Brain microvascular endothelial cell (primary cell): Measurements from ENCODE around the gene GPR162.

ENCODE experiments used
- DNase-seq: peaks from one replicate; pipeline ENCODE4 v3.0.0-alpha.2; 2020
- H3K27ac ChIP-seq: fragments of 250-450 bp; sonication (Bioruptor Pico); 2 replicates; pipeline ENCODE4 v1.5.1; 2020; ENCODE audit warnings: mild to moderate bottlenecking, moderate library complexity
- H3K27me3 ChIP-seq: fragments of 250-450 bp; sonication (Bioruptor Pico); replicated peaks from 2 replicates; pipeline ENCODE4 v1.5.1; 2020; ENCODE audit warnings: mild to moderate bottlenecking
- H3K36me3 ChIP-seq: fragments of 250-450 bp; sonication (Bioruptor Pico); replicated peaks from 2 replicates; pipeline ENCODE4 v1.5.1; 2020; ENCODE audit warnings: mild to moderate bottlenecking
- H3K4me3 ChIP-seq: 2 replicates; pipeline ENCODE4 v1.5.1; 2011; ENCODE audit warnings: low read depth, mild to moderate bottlenecking, control low read depth, low read length, moderate library complexity
- CTCF ChIP-seq: IDR thresholded peaks from 2 replicates; pipeline ENCODE4 v1.5.1; 2011; ENCODE audit warnings: low read depth, mild to moderate bottlenecking, moderate library complexity, low read length, control low read depth, inconsistent platforms; ENCODE audit errors: missing control alignments
- in situ Hi-C: cut with HindIII; loops from 2 replicates; pipeline ENCODE4 v1.10.0; 2017; ENCODE audit warnings: low sequenced_read_pairs, low pct_ligation_motif_present

Gene GPR162

GRCh38 chr12:6821591-6822425 lies at the start of gene GPR162:
Gene GPR162, plus strand, starts transcription at chr12:6821821. Its CDS starts 2,078 bp downstream, at chr12:6823899.
- Histone ChIP-seq H3K27me3 (no peaks in the 10 kb centered on the region), H3K27ac (no peak within 1 kb of the TSS)
- in situ Hi-C loops: no loop called here

DNA sequence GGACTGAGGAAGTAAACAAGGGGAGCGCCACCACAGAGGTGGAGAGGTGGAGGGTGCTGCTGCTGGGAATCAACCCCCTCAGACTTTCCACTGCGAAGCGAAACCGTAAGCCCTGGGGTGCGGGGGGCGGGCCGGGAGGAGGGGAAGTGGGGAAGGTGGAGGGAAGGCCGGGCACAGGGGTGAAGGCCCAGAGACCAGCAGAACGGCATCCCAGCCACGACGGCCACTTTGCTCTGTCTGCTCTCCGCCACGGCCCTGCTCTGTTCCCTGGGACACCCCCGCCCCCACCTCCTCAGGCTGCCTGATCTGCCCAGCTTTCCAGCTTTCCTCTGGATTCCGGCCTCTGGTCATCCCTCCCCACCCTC lies 49.3 kb upstream of the GPR162 start, which contains the start of gene LAG3:
TSS of gene LAG3 (plus strand) at position 190 of the 365 bp plus-strand sequence. CDS start 333 bp downstream, outside the sequence.
- Histone ChIP-seq H3K36me3 (peaks cover 18% of the 10 kb centered on the region), H3K27ac (no peak within 1 kb of the TSS), H3K27me3 (no peaks in the 10 kb centered on the region), H3K4me3 (no peak within 1 kb of the TSS)
- in situ Hi-C loops: no loop called here
- no peak for DNase-seq
- TF ChIP-seq CTCF: no peak

More at GRCh38 chr12:6821591-6822425, at the start of gene GPR162:
- Histone ChIP-seq H3K36me3 (no peaks in the 10 kb centered on the region), H3K4me3 (peak within 1 kb of the TSS; percentile 47)
- TF ChIP-seq CTCF: no peak
- DNase-seq: peak; percentile 12

DNA sequence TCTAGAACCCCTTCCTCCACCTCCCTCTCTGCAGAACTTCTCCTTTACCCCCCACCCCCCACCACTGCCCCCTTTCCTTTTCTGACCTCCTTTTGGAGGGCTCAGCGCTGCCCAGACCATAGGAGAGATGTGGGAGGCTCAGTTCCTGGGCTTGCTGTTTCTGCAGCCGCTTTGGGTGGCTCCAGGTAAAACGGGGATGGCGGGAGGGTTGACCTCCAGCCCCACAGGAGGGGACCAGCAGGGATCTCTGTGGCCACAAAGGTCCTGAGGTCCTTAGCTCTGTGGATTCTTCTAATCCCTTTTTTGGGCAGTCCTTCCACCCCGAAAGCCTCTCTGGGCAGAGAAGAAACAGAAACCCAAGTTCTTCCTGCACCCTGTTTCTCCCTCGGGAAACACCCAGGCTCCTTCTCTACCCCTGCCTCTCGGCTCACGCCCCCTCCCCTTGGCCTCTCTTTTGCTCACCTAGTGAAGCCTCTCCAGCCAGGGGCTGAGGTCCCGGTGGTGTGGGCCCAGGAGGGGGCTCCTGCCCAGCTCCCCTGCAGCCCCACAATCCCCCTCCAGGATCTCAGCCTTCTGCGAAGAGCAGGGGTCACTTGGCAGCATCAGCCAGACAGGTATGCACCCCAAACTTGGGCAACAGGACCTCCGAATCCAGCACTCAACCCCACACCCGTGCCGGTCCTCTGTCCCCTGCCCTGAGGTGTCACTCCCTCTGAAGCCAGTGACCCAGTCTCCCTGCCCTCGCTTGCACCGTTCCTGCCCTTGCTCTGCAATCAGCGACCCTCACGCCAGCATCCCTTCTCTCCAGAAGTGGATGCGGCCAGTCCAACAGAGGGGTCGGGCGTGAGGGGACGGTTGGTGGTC lies 48.7 kb upstream of the GPR162 start:
- peaks cover 18% of the 10 kb centered on the region for H3K36me3 ChIP-seq
- DNase-seq: no peak
- in situ Hi-C loops: no loop called here
- no peak overlapping the region for H3K27ac ChIP-seq
- H3K27me3 ChIP-seq: no peaks in the 10 kb centered on the region
- no peak overlapping the region for H3K4me3 ChIP-seq
- no peak for TF ChIP-seq CTCF

DNA sequence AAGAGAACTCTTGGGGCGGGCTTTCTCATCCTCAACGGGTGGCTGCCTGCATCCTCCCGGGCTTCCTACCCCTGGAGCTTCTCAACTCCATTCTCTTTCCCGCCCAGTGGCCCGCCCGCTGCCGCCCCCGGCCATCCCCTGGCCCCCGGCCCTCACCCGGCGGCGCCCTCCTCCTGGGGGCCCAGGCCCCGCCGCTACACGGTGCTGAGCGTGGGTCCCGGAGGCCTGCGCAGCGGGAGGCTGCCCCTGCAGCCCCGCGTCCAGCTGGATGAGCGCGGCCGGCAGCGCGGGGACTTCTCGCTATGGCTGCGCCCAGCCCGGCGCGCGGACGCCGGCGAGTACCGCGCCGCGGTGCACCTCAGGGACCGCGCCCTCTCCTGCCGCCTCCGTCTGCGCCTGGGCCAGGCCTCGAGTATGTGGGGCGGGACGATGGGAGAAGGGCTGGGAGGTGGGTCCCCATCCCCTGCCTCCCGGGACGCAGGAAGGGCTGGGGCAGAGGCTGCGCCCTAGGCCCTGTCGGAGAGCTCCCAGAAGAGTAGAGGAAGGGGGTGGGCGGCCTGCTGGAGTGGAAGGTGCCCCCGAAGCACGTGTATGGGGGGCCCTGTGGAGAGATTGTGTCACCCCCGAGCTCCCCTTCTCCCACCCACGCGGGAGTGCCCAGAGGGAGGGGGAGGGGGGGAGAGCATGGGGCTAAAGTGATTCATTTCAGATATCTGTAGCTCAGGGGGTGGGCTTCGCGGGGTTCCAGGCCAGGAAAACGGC lies 47.9 kb upstream of the GPR162 start:
- no peak for DNase-seq
- in situ Hi-C loops: no loop called here
- H3K4me3 ChIP-seq: no peak overlapping the region
- peaks cover 18% of the 10 kb centered on the region for H3K36me3 ChIP-seq
- no peak overlapping the region for H3K27ac ChIP-seq
- TF ChIP-seq CTCF: no peak
- H3K27me3 ChIP-seq: no peaks in the 10 kb centered on the region

DNA sequence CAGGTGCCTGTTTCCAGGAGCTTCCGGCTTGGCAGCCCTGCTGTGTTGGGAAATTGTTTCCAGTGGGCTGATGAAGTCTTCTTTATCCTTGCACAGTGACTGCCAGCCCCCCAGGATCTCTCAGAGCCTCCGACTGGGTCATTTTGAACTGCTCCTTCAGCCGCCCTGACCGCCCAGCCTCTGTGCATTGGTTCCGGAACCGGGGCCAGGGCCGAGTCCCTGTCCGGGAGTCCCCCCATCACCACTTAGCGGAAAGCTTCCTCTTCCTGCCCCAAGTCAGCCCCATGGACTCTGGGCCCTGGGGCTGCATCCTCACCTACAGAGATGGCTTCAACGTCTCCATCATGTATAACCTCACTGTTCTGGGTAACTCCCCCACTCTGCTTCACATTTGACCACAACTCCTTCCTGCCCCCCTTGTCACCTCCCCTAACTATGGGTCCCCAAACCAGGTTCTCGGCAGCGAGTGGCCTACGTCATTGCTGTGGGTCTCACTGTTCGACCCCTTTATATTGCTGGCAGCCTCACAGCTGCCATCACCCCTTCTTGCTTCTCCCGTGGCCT lies 47.0 kb upstream of the GPR162 start:
- in situ Hi-C loops: no loop called here
- Histone ChIP-seq H3K4me3 (no peak overlapping the region), H3K27me3 (no peaks in the 10 kb centered on the region), H3K36me3 (peaks cover 14% of the 10 kb centered on the region), H3K27ac (no peak overlapping the region)
- no peak for TF ChIP-seq CTCF
- no peak for DNase-seq
